Ectodermal cell (in vitro differentiated cells): ENCODE results near the gene KRT12.

ENCODE experiments used
- H3K27ac ChIP-seq: 2 replicates; pipeline ENCODE4 v1.7.0; 2013; ENCODE audit warnings: mild to moderate bottlenecking, low read depth, low read length; ENCODE audit not compliant: insufficient read depth, poor library complexity, severe bottlenecking
- H3K27me3 ChIP-seq: 2 replicates; pipeline ENCODE4 v1.7.0; 2013; ENCODE audit warnings: mild to moderate bottlenecking, low read length; ENCODE audit not compliant: insufficient read depth, control insufficient read depth, poor library complexity, severe bottlenecking
- H3K36me3 ChIP-seq: one replicate; pipeline ENCODE4 v1.7.0; 2013; ENCODE audit warnings: low read length; ENCODE audit not compliant: control insufficient read depth, insufficient read depth
- H3K4me1 ChIP-seq: one replicate; pipeline ENCODE4 v1.7.0; 2013; ENCODE audit warnings: low read length; ENCODE audit not compliant: control insufficient read depth, insufficient read depth
- H3K4me3 ChIP-seq: 2 replicates; pipeline ENCODE4 v1.7.0; 2013; ENCODE audit warnings: low read depth, low read length, control low read depth; ENCODE audit not compliant: insufficient read depth
- H3K9me3 ChIP-seq: 2 replicates; pipeline ENCODE4 v1.7.0; 2013; ENCODE audit warnings: mild to moderate bottlenecking, low read length, moderate library complexity; ENCODE audit not compliant: control insufficient read depth
- WGBS, 2 experiments: methylation state at CpG; one replicate each; pipeline ENCODE4 v1.1.7; 2013; ENCODE audit warnings: missing lambda C conversion rate in 2 of 2; 5-methylcytosine and 5-hydroxymethylcytosine counted together

The KRT12 gene

DNA sequence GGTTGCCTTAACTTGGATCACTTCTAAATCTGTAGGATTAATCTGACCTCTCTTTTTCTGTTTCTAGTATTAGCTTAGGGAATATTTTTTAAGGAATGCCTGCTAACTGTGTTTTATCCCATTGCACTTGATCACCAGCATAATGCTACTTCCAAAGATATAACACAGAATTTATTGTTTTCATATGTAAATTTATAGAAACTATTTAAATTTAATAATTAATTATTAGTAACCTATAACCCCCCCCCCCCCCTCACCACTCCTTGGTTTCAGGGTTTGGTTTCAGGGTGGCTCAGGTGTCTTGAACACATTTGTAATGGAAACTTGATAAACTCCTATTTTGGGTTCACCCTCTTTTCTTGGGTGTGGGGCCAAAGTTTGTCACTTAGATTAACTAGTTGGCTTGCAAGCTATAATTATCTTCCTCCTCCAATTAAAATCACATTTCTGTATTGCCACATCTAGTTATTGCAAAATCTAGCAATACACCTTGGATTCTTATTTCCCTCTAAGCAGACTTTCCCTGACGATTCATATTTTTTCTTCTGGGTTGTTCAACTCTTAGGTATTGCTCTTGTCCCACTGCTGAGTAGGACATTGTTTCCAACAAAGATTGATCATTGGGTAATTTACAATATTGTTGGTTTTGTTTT lies 18.3 kb downstream of the KRT12 start:
- Histone ChIP-seq H3K4me1 (no peaks in the 10 kb centered on the region), H3K27me3 (no peaks in the 10 kb centered on the region), H3K36me3 (no peaks in the 10 kb centered on the region), H3K4me3 (no peak overlapping the region), H3K27ac (no peak overlapping the region), H3K9me3 (no peaks in the 10 kb centered on the region)
- WGBS, 2 experiments: 90 to 95% methylated on average over 1 of the region's 1 CpG

- WGBS, 2 experiments: 93% methylated on average over 1 of the region's 1 CpG
- no peaks in the 10 kb centered on the region for H3K27me3 ChIP-seq
These were observed 20.4 kb downstream of the KRT12 start for GRCh38 chr17:40846515-40847144.

GRCh38 chr17:40844671-40845107 lies 22.3 kb downstream of the KRT12 start:
- Histone ChIP-seq H3K4me3 (no peak overlapping the region), H3K9me3 (no peaks in the 10 kb centered on the region), H3K27me3 (no peaks in the 10 kb centered on the region), H3K36me3 (no peaks in the 10 kb centered on the region), H3K4me1 (no peaks in the 10 kb centered on the region), H3K27ac (no peak overlapping the region)
- 90 to 93% methylated on average over 4 of the region's 4 CpGs for WGBS, 2 experiments

More at GRCh38 chr17:40846515-40847144, 20.4 kb downstream of the KRT12 start:
- no peaks in the 10 kb centered on the region for H3K36me3 ChIP-seq
- no peaks in the 10 kb centered on the region for H3K9me3 ChIP-seq
- no peaks in the 10 kb centered on the region for H3K4me1 ChIP-seq
- no peak overlapping the region for H3K4me3 ChIP-seq
- H3K27ac ChIP-seq: no peak overlapping the region

DNA sequence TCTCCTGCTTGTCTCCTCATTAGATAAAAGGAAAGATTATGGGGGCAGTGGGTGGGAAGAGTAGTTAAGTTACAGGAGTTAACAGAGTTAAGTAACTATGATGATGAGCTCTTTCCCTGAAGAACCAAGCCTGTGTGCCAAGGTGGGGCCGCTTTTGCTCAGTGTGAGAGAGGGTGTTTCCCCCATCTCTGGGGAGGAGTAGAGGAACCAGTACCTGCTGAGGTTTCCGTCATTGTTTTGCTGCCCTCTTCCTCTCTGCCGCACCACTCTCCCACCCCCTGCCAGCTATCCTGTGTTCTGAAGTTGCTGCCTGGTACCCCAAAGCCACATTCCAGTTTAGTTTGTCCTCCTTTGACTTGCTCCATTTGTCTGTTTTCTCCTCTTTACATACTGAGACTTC lies 23.8 kb downstream of the KRT12 start:
- Histone ChIP-seq H3K36me3 (no peaks in the 10 kb centered on the region), H3K4me1 (no peaks in the 10 kb centered on the region), H3K27ac (no peak overlapping the region), H3K9me3 (no peaks in the 10 kb centered on the region), H3K4me3 (no peak overlapping the region), H3K27me3 (no peaks in the 10 kb centered on the region)
- WGBS, 2 experiments: 53 to 61% methylated on average over 3 of the region's 3 CpGs

DNA sequence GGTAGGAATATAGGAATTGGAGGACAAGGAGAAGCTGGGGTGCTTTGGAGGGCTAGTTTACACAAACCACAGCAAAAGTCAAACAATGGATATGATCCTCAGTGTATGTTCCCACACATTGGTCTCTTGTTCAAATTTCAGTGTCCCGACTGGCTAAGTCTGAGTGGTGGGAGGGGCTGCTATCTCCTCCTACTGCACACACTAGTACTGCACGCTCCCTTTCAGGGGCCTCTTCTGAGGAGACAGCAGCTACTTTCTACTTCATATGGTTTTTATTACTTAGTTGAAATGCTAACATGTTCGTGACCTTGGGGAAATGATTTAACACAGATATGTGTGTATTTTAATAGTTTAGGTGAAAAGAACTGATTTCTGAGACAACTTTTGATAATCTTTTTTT lies 25.8 kb downstream of the KRT12 start:
- no peaks in the 10 kb centered on the region for H3K27me3 ChIP-seq
- H3K27ac ChIP-seq: no peak overlapping the region
- WGBS, 2 experiments: 90 to 96% methylated on average over 3 of the region's 3 CpGs
- no peaks in the 10 kb centered on the region for H3K4me1 ChIP-seq
- H3K4me3 ChIP-seq: no peak overlapping the region
- H3K9me3 ChIP-seq: no peaks in the 10 kb centered on the region
- no peaks in the 10 kb centered on the region for H3K36me3 ChIP-seq

- Histone ChIP-seq H3K27ac (no peak overlapping the region), H3K4me3 (no peak overlapping the region), H3K27me3 (no peaks in the 10 kb centered on the region), H3K36me3 (no peaks in the 10 kb centered on the region), H3K9me3 (no peaks in the 10 kb centered on the region), H3K4me1 (no peaks in the 10 kb centered on the region)
- 88% methylated on average over 3 of the region's 3 CpGs for WGBS, 2 experiments
These were observed 27.8 kb downstream of the KRT12 start for GRCh38 chr17:40839194-40839593.

- H3K9me3 ChIP-seq: no peaks in the 10 kb centered on the region
- H3K4me3 ChIP-seq: no peak overlapping the region
- no peaks in the 10 kb centered on the region for H3K27me3 ChIP-seq
- no peaks in the 10 kb centered on the region for H3K4me1 ChIP-seq
- WGBS, 2 experiments: 98 to 99% methylated on average over 4 of the region's 4 CpGs
- H3K27ac ChIP-seq: no peak overlapping the region
- H3K36me3 ChIP-seq: no peaks in the 10 kb centered on the region
These were observed 31.0 kb downstream of the KRT12 start for GRCh38 chr17:40836020-40836419.

DNA sequence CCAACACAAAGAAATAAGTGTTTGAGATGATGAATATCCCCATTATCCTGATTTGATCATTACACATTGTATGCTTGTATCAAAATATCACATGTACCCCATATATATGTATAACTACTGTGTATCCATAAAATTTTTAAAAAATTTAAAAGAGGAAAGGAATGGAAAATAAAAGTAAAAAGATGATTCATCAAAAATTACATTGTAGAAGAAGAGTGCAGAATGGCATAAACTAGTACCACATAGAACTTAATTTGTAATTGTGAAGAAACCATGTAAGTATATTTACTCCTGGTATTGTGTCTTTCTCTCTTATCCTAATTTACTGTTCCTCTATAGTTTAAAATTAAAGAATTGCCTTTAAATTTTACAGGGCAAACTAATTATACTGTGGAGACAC lies 33.1 kb downstream of the KRT12 start:
- Histone ChIP-seq H3K27me3 (peaks cover 4% of the 10 kb centered on the region), H3K27ac (no peak overlapping the region), H3K9me3 (no peaks in the 10 kb centered on the region), H3K4me3 (no peak overlapping the region), H3K4me1 (no peaks in the 10 kb centered on the region), H3K36me3 (no peaks in the 10 kb centered on the region)

GRCh38 chr17:40832840-40833239 lies 34.2 kb downstream of the KRT12 start:
- 62 to 68% methylated on average over 1 to 3 of the region's 3 CpGs for WGBS, 2 experiments
- H3K36me3 ChIP-seq: no peaks in the 10 kb centered on the region
- H3K4me3 ChIP-seq: no peak overlapping the region
- H3K27ac ChIP-seq: no peak overlapping the region
- H3K4me1 ChIP-seq: no peaks in the 10 kb centered on the region
- H3K27me3 ChIP-seq: peaks cover 7% of the 10 kb centered on the region
- H3K9me3 ChIP-seq: no peaks in the 10 kb centered on the region

DNA sequence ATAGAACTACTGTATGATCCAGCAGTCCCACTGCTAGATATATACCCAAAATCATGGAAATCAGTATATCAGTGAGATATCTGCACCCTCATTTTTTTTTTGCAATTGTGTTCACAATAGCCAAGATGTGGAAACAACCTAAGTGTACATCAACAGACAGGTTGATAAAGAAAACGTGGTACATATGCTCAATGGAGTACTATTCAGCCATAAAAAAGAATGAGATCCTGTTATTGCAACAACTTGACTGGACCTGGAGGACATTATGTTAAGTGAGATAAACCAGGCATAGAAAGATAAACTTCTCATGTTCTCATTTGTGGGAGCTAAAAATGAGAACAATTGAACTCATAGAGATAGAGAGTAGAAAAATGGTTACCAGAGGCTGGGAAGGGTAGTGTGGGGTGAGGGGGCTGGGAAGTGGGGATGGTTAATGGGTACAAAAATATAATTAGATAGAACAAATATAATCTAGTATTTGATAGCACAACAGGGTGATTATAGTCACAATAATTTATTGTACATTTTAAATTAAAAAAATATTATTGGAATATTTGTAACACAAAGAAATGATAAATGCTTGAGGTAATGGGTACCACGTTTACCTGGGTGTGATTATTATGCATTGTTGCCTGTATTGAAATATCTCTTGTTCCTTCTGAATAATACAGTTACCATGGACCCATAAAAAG lies 36.8 kb downstream of the KRT12 start:
- Histone ChIP-seq H3K27ac (no peak overlapping the region), H3K36me3 (no peaks in the 10 kb centered on the region), H3K27me3 (peaks cover 30% of the 10 kb centered on the region), H3K9me3 (no peaks in the 10 kb centered on the region), H3K4me1 (no peaks in the 10 kb centered on the region), H3K4me3 (no peak overlapping the region)
- 93 to 100% methylated on average over 1 to 2 of the region's 2 CpGs for WGBS, 2 experiments
